GM21576 (cell line): ENCODE measurements around the gene CLTA.

Source experiments
- ATAC-seq: cut with Tn5 transposase; IDR thresholded peaks from one replicate; pipeline ENCODE4 v1.9.1; 2021; ENCODE audit warnings: mild to moderate bottlenecking, moderate library complexity; ENCODE audit not compliant: unreplicated experiment

The CLTA gene

DNA sequence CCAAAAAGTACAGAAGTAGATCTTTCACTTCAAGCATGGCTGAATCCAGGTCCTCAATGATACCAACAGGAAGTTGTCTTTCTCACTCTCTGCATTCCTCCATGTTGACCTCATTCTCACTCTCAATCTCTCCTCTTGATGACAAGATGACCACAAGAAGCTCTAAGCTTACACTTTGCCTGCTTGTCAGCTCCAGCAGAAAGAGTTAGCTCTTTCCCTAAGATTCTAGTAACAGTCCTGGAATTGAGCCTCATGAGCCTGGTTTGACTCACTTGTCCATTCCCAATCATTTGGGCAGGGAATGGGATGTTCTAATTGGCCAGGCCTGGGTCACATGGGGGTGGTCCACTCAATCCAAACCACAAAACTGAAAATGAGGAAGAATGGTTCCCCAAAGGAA is 3.3 kb upstream of the CLTA start:
- no peak for ATAC-seq

DNA sequence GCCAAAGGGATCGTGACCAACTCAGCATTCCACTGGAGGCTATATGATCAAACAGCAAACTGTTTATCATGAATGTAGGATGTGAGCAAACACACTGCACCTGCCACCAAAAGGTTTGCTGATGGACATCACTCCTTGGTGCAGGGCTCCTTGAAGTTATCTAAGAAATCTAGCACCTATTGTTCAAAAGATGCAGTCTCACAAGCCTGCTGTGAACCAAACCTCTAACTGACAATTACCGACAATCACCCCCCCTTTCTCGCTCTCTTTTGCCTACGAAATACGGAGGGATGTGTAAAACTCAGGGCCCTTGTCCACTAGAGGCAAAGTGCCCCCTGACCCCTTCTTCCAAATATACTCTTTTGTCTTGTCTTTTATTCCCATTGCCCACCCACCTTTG is 2.5 kb upstream of the CLTA start:
- ATAC-seq: no peak

DNA sequence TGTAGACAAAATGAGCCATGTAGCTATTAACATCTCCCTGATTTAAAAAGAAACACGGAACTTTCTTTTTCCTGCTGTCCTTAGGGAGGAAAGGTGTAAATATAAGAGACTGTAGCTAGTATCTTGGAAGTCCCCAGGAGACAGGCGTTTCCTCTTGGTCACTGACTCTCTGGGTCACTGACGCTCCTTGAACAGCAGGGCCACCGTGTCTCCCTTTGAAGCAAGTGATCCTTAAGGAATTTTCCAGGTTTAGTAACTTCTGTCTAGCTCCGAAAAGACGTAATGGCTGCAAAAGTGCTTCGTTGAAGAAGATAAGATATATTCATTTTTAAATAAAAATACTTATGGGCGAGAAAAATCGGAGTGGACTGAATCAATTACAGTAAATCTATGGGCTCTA is 745 bp upstream of the CLTA start:
- no peak for ATAC-seq

DNA sequence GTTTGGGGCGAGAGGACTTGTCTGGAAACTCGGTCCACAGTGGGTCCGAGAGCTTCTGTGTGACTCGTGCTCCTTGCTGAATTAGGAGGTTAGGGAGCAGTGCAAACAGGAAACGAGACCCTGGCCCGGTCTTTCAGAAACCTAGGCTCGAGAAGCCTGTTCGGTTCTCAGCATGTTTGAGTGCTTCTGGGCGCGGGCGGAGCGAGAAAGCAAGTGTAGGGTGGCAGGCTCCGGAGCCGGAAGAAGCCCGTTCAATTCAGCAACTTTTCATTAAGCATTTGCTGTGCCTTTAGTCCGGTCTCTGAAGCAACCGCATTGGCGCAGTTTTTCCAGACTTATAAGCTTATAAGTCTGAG is 547 bp downstream of the CLTA start:
- no peak for ATAC-seq

- ATAC-seq: no peak
Measured at GRCh38 chr9:36191686-36192085, 965 bp downstream of the CLTA start.

DNA sequence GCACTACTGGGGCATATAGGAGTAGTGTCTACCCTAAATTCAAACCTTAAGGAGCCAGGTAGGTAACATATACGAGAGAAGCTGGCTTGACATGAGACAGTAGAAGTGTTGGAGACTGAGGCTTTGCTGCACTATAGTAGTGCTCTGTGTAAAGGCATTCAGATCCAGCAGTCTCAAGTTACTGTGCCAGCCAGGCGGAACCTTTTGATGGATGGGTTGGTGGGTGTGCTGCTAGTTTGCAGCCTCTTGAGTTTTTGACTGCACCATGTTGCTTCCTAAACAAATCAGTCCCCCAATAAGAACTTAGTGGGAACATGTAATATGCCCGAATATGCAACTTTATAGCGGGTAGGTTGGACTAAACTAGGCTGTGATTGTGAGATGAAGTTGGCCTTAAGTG is 1.5 kb downstream of the CLTA start:
- ATAC-seq: no peak

DNA sequence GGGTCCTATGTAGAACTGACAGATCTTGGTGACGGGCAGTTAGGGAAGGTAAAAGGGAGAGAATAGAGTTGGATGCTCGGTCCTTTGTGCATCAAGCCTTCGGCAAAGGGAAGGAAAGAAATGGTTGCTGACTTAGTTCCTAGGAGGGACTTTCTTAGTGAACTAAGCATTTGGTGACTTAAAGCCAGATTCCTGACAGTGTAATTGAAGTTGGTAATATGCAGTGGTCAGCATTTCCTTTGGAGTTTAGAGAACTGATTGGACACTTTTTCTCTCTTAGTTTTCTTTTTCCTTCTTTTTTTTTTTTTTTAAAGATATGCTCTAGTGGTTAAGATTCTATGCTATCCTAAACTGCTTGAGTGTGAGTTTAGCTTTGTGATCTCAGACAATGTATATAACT is 2.3 kb downstream of the CLTA start:
- no peak for ATAC-seq

GRCh38 chr9:36194326-36195000 is 3.7 kb downstream of the CLTA start:
- no peak for ATAC-seq

DNA sequence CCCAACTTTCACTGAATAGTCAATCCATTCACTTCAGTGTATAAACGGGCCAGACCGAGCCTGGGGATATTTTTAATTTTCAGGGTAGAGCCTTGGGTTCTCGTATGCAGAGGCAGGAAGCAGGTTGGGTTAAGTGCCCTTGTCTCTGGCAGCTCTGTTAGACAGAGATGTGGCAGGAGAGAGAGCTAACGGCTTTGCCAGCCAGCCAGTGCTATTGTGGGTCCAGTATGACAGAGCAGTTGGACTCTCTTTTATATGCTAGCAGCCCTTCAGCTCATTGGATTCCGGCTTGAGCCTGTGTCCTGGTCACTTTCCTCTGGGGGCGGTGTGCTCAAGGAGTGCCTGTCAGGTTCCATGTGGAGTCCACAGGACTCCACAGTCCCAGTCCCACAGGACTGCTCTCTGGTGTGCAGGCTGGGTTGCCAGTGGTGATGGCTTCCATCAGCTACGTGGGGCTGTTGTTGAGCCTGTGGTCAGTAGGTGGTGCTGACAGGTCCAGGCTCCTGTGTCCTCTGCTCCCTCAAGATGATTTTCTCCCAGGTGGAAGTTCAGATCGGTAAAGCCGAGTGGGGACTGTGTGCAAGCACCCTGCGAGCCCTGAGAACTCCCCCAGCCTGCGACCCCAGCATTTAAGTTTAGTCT is 14.3 kb downstream of the CLTA start:
- no peak for ATAC-seq

- no peak for ATAC-seq
Measured at GRCh38 chr9:36207016-36207415, 16.3 kb downstream of the CLTA start.

- ATAC-seq: no peak
Measured at GRCh38 chr9:36207546-36208012, 16.9 kb downstream of the CLTA start.

- no peak for ATAC-seq
Measured at GRCh38 chr9:36208521-36209253, 18.0 kb downstream of the CLTA start.

- no peak for ATAC-seq
Measured at GRCh38 chr9:36210722-36211121, 20.0 kb downstream of the CLTA start.

DNA sequence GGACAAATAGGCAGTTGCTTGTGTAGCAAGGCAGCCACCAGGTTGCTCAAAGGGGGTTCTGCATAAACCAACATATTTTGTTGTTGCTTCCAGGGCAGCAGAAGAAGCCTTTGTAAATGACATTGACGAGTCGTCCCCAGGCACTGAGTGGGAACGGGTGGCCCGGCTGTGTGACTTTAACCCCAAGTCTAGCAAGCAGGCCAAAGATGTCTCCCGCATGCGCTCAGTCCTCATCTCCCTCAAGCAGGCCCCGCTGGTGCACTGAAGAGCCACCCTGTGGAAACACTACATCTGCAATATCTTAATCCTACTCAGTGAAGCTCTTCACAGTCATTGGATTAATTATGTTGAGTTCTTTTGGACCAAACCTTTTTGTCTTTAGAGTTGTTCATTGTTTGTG is 20.8 kb downstream of the CLTA start:
- no peak for ATAC-seq

DNA sequence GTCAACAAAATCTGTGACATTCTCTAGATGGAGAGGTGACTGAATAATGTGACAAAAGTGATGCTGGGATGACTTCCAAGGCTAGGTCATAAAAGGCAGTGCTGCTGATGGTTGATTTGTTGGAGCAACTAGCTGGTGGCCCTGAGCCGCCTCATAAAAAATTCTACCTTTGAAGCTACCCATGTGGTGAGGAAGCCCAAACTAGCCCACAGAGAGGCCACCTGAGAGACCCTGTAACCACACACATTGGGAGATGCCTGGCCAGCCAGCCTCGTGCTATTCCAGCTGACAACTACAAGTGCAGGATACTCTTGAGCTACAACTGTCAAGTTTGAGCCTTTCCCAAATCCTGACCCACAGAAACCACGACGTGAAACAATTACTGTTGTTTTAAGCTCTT is 22.7 kb downstream of the CLTA start:
- no peak for ATAC-seq

- no peak for ATAC-seq
Measured at GRCh38 chr9:36213989-36214388, 23.3 kb downstream of the CLTA start.

- ATAC-seq: no peak
Measured at GRCh38 chr9:36214571-36214970, 23.9 kb downstream of the CLTA start.

DNA sequence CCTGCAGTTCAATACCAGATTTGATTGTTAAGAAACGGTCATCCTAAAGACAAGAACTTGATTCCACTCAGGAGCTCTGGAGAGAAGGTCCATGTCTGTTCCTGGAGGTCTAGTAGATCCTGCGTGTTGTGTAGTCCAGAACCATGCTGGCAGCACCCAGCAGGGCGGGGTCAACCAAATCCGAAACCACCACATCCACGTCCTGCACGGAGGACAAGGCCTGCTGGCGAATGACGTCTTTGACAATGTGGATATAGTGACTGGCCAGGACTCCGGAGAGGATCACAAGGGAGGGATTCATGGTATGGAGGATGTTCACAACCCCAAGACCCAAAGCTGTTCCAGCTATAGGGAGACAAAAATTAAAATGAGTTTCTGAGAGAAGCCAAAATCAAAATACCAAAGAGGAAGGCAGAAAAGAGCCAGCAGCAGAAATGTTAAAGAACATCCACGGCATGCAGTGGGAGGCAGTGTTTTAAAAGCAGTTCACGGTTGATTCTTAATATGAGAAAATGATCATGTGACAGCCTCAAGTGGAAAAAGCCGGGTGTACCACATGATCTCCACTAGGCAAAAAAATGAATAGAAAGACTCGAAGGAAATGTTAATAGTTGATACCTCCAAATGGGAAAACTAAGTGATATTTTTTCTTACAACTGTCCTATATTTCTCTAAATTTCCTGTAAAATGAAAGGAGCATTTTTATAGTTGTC is 26.7 kb downstream of the CLTA start:
- ATAC-seq: no peak

DNA sequence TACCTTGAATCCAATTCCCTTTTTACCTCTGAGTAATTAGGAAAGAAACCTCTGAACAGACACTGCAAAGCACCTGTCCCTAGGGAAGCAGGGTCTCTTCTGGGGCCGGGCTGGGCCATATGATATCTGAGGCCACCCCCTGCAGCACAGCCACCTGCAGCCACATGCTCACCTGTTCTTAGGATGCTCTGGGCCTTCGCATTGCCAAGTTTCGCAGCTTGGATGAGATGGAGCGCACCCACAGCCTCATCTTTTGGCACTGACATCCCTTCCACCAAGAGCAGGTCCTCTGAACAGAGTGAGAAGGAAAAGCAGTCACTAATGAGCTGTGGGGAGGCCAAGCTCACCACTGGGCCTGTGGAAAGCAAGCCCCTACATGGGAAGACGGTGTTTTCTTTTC is 27.3 kb downstream of the CLTA start:
- no peak for ATAC-seq

GRCh38 chr9:36218411-36218901 is 27.7 kb downstream of the CLTA start:
- ATAC-seq: no peak

- ATAC-seq: no peak
Measured at GRCh38 chr9:36221667-36222066, 30.9 kb downstream of the CLTA start.
